GM23338 (cell line): ENCODE measurements around the gene CCNA1. TPM values are rescaled to one million over a fixed set of nuclear protein-coding genes. Genes with fewer than 3 reads are reported as not detected.

Experiments used
- ATAC-seq: fragments of 200-7000 bp; cut with Tn5 transposase; 3 replicates; pipeline ENCODE4 v1.9.1; 2020
- DNase-seq: peaks from one replicate; pipeline ENCODE4 v3.0.0-alpha.2; 2015; ENCODE audit warnings: low spot score
- H2AFZ ChIP-seq: fragments of 200-600 bp; sonication (generic); 2 replicates; pipeline ENCODE4 v1.8.0; 2016; ENCODE audit warnings: antibody characterized with exemption, mild to moderate bottlenecking, moderate library complexity
- H3F3A ChIP-seq: fragments of 200-600 bp; sonication (generic); replicated peaks from 2 replicates; pipeline ENCODE4 v1.8.0; 2017; ENCODE audit warnings: antibody characterized with exemption, mixed run types, low read depth
- H3K27ac ChIP-seq: fragments of 200-600 bp; sonication (generic); 2 replicates; pipeline ENCODE4 v1.6.1; 2016; ENCODE audit warnings: low read depth
- H3K27me3 ChIP-seq: fragments of 200-600 bp; sonication (generic); 2 replicates; pipeline ENCODE4 v1.8.0; 2016; ENCODE audit warnings: mild to moderate bottlenecking, mixed run types, moderate library complexity; ENCODE audit not compliant: insufficient read depth
- H3K36me3 ChIP-seq: fragments of 200-600 bp; sonication (generic); 2 replicates; pipeline ENCODE4 v1.8.0; 2016; ENCODE audit warnings: mild to moderate bottlenecking; ENCODE audit not compliant: insufficient read depth
- H3K4me1 ChIP-seq: fragments of 200-600 bp; sonication (generic); 2 replicates; pipeline ENCODE4 v1.8.0; 2016; ENCODE audit warnings: mild to moderate bottlenecking, moderate library complexity; ENCODE audit not compliant: insufficient read depth
- H3K4me2 ChIP-seq: fragments of 200-600 bp; sonication (generic); 2 replicates; pipeline ENCODE4 v1.7.1; 2017; ENCODE audit warnings: mixed run types
- H3K4me3 ChIP-seq: fragments of 200-600 bp; sonication (generic); 2 replicates; pipeline ENCODE4 v1.6.1; 2016; ENCODE audit warnings: mixed run types
- H3K79me2 ChIP-seq: fragments of 200-600 bp; sonication (generic); replicated peaks from 2 replicates; pipeline ENCODE4 v1.8.0; 2017; ENCODE audit warnings: mild to moderate bottlenecking; ENCODE audit not compliant: insufficient read depth
- H3K9me2 ChIP-seq: fragments of 200-600 bp; sonication (generic); 2 replicates; pipeline ENCODE4 v1.8.0; 2017; ENCODE audit not compliant: insufficient read depth
- H4K20me1 ChIP-seq: fragments of 200-600 bp; sonication (generic); replicated peaks from 2 replicates; pipeline ENCODE4 v1.8.0; 2017; ENCODE audit warnings: mild to moderate bottlenecking; ENCODE audit not compliant: insufficient read depth
- H3K27ac Mint-ChIP-seq: 2 replicates; pipeline ENCODE4 v1.8.0; 2020; ENCODE audit warnings: inconsistent platforms, mild to moderate bottlenecking, moderate library complexity, mixed read lengths
- H3K27me3 Mint-ChIP-seq: 3 replicates; pipeline ENCODE4 v1.8.0; 2022; ENCODE audit warnings: low read depth, mild to moderate bottlenecking, moderate library complexity, mixed read lengths, inconsistent platforms; ENCODE audit not compliant: insufficient read depth, poor library complexity
- H3K36me3 Mint-ChIP-seq: 3 replicates; pipeline ENCODE4 v1.8.0; 2021; ENCODE audit warnings: low read depth, mild to moderate bottlenecking, inconsistent platforms, moderate library complexity, mixed read lengths
- H3K4me1 Mint-ChIP-seq: 3 replicates; pipeline ENCODE4 v1.8.0; 2020; ENCODE audit warnings: mild to moderate bottlenecking, inconsistent platforms, mixed read lengths
- H3K4me3 Mint-ChIP-seq: 3 replicates; pipeline ENCODE4 v1.8.0; 2021; ENCODE audit warnings: moderate library complexity, mild to moderate bottlenecking, inconsistent platforms, mixed read lengths
- H3K9me3 Mint-ChIP-seq: 3 replicates; pipeline ENCODE4 v1.8.0; 2020; ENCODE audit warnings: moderate library complexity, mild to moderate bottlenecking, inconsistent platforms, mixed read lengths
- CREB1 ChIP-seq: fragments of 250-450 bp; sonication (Bioruptor Pico); IDR thresholded peaks from 2 replicates; pipeline ENCODE4 v1.5.0; 2020; ENCODE audit warnings: low read depth, mild to moderate bottlenecking, moderate library complexity
- JUNB ChIP-seq: IDR thresholded peaks from one replicate; pipeline ENCODE4 v1.6.1; 2016; ENCODE audit warnings: antibody characterized with exemption; ENCODE audit not compliant: unreplicated experiment
- NANOG ChIP-seq: IDR thresholded peaks from 2 replicates; pipeline ENCODE4 v1.6.1; 2016; ENCODE audit warnings: antibody characterized with exemption, borderline replicate concordance
- POLR2AphosphoS5 ChIP-seq: IDR thresholded peaks from 2 replicates; pipeline ENCODE4 v1.6.1; 2016; ENCODE audit warnings: antibody characterized with exemption, low read depth
- REST ChIP-seq: IDR thresholded peaks from one replicate; pipeline ENCODE4 v1.6.1; 2018; ENCODE audit warnings: antibody characterized with exemption; ENCODE audit not compliant: unreplicated experiment
- STAT1 ChIP-seq: IDR thresholded peaks from one replicate; pipeline ENCODE4 v1.6.1; 2016; ENCODE audit warnings: antibody characterized with exemption; ENCODE audit not compliant: unreplicated experiment
- ZNF114 ChIP-seq: fragments of 250-450 bp; sonication (Bioruptor Pico); IDR thresholded peaks from 2 replicates; pipeline ENCODE4 v1.5.0; 2020; ENCODE audit warnings: mild to moderate bottlenecking, moderate library complexity
- ZNF331 ChIP-seq: fragments of 250-450 bp; sonication (Bioruptor Pico); IDR thresholded peaks from 2 replicates; pipeline ENCODE4 v1.5.0; 2020; ENCODE audit warnings: low read depth, mild to moderate bottlenecking, moderate library complexity
- polyA plus RNA-seq: library from polyadenylated mRNA; unstranded; fragments of >200 nt; fragmentation: Nextera tagmentation; extraction: Ambion mirVana; gene quantifications from 2 replicates; pipeline ENCODE4 v1.2.1, GENCODE V29; 2016
- total RNA-seq: library from RNA; depleted of rRNA; stranded (reverse); fragments of >200 nt; shearing (Covaris generic); gene quantifications from 2 replicates; pipeline ENCODE4 v1.2.3, GENCODE V29; 2014
- TF ChIP-seq, protein P1 (sequence below): fragments of 250-450 bp; sonication (Bioruptor Pico); IDR thresholded peaks from 2 replicates; pipeline ENCODE4 v1.5.0; 2020; ENCODE audit warnings: mild to moderate bottlenecking, moderate library complexity
- TF ChIP-seq, protein P2 (sequence below), 2 experiments: fragments of 200-600 bp in 1 of 2; sonication (generic) in 1 of 2; conservative IDR thresholded peaks; 2 replicates each; pipeline versions ENCODE4 v1.5.1 to v1.6.1; 2016 to 2017; ENCODE audit warnings: antibody characterized with exemption in 2 of 2, low read depth in 2 of 2, mild to moderate bottlenecking in 2 of 2, moderate library complexity in 1 of 2
- TF ChIP-seq, protein P3 (sequence below): IDR thresholded peaks from 2 replicates; pipeline ENCODE4 v1.6.1; 2016; ENCODE audit warnings: antibody characterized with exemption

Gene CCNA1
- total and polyA plus RNA-seq, 2 experiments from 2014 or later = 3.8 to 7.4 TPM

- H3K4me2 ChIP-seq = no peak overlapping the region
- peaks cover 16% of the 10 kb centered on the region for H3K4me1 Mint-ChIP-seq
- DNase-seq (no peak), ATAC-seq (no peak)
- no peaks in the 10 kb centered on the region for H3K9me2 ChIP-seq
- TF ChIP-seq ZNF331 = no peak
- TF ChIP-seq ZNF114 = no peak
- TF ChIP-seq, protein P1, sequence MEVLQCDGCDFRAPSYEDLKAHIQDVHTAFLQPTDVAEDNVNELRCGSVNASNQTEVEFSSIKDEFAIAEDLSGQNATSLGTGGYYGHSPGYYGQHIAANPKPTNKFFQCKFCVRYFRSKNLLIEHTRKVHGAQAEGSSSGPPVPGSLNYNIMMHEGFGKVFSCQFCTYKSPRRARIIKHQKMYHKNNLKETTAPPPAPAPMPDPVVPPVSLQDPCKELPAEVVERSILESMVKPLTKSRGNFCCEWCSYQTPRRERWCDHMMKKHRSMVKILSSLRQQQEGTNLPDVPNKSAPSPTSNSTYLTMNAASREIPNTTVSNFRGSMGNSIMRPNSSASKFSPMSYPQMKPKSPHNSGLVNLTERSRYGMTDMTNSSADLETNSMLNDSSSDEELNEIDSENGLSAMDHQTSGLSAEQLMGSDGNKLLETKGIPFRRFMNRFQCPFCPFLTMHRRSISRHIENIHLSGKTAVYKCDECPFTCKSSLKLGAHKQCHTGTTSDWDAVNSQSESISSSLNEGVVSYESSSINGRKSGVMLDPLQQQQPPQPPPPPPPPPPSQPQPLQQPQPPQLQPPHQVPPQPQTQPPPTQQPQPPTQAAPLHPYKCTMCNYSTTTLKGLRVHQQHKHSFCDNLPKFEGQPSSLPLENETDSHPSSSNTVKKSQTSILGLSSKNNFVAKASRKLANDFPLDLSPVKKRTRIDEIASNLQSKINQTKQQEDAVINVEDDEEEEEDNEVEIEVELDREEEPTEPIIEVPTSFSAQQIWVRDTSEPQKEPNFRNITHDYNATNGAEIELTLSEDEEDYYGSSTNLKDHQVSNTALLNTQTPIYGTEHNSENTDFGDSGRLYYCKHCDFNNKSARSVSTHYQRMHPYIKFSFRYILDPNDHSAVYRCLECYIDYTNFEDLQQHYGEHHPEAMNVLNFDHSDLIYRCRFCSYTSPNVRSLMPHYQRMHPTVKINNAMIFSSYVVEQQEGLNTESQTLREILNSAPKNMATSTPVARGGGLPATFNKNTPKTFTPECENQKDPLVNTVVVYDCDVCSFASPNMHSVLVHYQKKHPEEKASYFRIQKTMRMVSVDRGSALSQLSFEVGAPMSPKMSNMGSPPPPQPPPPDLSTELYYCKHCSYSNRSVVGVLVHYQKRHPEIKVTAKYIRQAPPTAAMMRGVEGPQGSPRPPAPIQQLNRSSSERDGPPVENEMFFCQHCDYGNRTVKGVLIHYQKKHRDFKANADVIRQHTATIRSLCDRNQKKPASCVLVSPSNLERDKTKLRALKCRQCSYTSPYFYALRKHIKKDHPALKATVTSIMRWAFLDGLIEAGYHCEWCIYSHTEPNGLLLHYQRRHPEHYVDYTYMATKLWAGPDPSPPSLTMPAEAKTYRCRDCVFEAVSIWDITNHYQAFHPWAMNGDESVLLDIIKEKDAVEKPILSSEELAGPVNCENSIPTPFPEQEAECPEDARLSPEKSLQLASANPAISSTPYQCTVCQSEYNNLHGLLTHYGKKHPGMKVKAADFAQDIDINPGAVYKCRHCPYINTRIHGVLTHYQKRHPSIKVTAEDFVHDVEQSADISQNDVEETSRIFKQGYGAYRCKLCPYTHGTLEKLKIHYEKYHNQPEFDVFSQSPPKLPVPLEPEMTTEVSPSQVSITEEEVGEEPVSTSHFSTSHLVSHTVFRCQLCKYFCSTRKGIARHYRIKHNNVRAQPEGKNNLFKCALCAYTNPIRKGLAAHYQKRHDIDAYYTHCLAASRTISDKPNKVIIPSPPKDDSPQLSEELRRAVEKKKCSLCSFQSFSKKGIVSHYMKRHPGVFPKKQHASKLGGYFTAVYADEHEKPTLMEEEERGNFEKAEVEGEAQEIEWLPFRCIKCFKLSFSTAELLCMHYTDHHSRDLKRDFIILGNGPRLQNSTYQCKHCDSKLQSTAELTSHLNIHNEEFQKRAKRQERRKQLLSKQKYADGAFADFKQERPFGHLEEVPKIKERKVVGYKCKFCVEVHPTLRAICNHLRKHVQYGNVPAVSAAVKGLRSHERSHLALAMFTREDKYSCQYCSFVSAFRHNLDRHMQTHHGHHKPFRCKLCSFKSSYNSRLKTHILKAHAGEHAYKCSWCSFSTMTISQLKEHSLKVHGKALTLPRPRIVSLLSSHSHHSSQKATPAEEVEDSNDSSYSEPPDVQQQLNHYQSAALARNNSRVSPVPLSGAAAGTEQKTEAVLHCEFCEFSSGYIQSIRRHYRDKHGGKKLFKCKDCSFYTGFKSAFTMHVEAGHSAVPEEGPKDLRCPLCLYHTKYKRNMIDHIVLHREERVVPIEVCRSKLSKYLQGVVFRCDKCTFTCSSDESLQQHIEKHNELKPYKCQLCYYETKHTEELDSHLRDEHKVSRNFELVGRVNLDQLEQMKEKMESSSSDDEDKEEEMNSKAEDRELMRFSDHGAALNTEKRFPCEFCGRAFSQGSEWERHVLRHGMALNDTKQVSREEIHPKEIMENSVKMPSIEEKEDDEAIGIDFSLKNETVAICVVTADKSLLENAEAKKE (CRISPR knock-in tag) = no peak
- TF ChIP-seq NANOG = no peak
- TF ChIP-seq REST = no peak
- no peak for TF ChIP-seq CREB1
- TF ChIP-seq, protein P2, sequence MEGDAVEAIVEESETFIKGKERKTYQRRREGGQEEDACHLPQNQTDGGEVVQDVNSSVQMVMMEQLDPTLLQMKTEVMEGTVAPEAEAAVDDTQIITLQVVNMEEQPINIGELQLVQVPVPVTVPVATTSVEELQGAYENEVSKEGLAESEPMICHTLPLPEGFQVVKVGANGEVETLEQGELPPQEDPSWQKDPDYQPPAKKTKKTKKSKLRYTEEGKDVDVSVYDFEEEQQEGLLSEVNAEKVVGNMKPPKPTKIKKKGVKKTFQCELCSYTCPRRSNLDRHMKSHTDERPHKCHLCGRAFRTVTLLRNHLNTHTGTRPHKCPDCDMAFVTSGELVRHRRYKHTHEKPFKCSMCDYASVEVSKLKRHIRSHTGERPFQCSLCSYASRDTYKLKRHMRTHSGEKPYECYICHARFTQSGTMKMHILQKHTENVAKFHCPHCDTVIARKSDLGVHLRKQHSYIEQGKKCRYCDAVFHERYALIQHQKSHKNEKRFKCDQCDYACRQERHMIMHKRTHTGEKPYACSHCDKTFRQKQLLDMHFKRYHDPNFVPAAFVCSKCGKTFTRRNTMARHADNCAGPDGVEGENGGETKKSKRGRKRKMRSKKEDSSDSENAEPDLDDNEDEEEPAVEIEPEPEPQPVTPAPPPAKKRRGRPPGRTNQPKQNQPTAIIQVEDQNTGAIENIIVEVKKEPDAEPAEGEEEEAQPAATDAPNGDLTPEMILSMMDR (conservative IDR thresholded peaks at IDR 0.05; ENCODE audit: low read depth in 2 of 2) = no peak
- TF ChIP-seq, protein P3, sequence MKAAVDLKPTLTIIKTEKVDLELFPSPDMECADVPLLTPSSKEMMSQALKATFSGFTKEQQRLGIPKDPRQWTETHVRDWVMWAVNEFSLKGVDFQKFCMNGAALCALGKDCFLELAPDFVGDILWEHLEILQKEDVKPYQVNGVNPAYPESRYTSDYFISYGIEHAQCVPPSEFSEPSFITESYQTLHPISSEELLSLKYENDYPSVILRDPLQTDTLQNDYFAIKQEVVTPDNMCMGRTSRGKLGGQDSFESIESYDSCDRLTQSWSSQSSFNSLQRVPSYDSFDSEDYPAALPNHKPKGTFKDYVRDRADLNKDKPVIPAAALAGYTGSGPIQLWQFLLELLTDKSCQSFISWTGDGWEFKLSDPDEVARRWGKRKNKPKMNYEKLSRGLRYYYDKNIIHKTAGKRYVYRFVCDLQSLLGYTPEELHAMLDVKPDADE = no peak
- TF ChIP-seq STAT1 = no peak
- TF ChIP-seq JUNB = no peak
- TF ChIP-seq POLR2AphosphoS5 = no peak
- H3K79me2 ChIP-seq = no peaks in the 10 kb centered on the region
- peaks cover 31% of the 10 kb centered on the region for H3K27me3 Mint-ChIP-seq
- peaks cover 47% of the 10 kb centered on the region for H3K27me3 ChIP-seq
- no peak overlapping the region for H3K27ac Mint-ChIP-seq
- H3K27ac ChIP-seq = no peak overlapping the region
- no peak overlapping the region for H3K4me3 ChIP-seq
- H3K36me3 ChIP-seq = no peaks in the 10 kb centered on the region
- no peaks in the 10 kb centered on the region for H3K36me3 Mint-ChIP-seq
- no peaks in the 10 kb centered on the region; the same call in 2 of the 3 replicates for H3K9me3 Mint-ChIP-seq
- peaks cover 12% of the 10 kb centered on the region; the same call in 1 of the 2 replicates for H3K4me1 ChIP-seq
- H4K20me1 ChIP-seq = no peaks in the 10 kb centered on the region
- H3K4me3 Mint-ChIP-seq = no peak overlapping the region
- H3F3A ChIP-seq = no peaks in the 10 kb centered on the region; the same call in 1 of the 2 replicates
- H2AFZ ChIP-seq = no peak overlapping the region
Measured at GRCh38 chr13:36428086-36428485, 4.2 kb upstream of the CCNA1 start.
